Kidney (tissue), 14 donors: Measurements from ENCODE around the gene PKNOX2. TPM values are rescaled to one million over a fixed set of nuclear protein-coding genes. Genes with fewer than 3 reads are reported as not detected.

ENCODE experiments used
- DNase-seq, 5 donors: peaks; one replicate each; pipeline ENCODE4 v3.0.0-alpha.2; 2013 to 2020
- FAIRE-seq: peaks from 2 replicates; lab custom pipeline; 2012; peaks lifted over from hg19 to GRCh38; lab: Jason Lieb, UNC
- H3K27ac ChIP-seq, 2 donors: one replicate each; pipeline ENCODE4 v1.7.0; 2013; ENCODE audit warnings: low read depth in 2 of 2, low read length in 2 of 2, inconsistent platforms in 1 of 2
- H3K27me3 ChIP-seq: one replicate; pipeline ENCODE4 v1.7.1; 2013; ENCODE audit warnings: low read length, inconsistent platforms; ENCODE audit not compliant: control insufficient read depth, insufficient read depth
- H3K36me3 ChIP-seq, 3 donors: one replicate each; pipeline versions ENCODE4 v1.7.0 to v1.7.1; 2013; ENCODE audit warnings: low read length in 3 of 3, control low read depth in 1 of 3, inconsistent platforms in 1 of 3; ENCODE audit not compliant: insufficient read depth in 3 of 3, control insufficient read depth in 2 of 3
- H3K4me1 ChIP-seq, 3 donors: one replicate each; pipeline versions ENCODE4 v1.7.0 to v1.7.1; 2013; ENCODE audit warnings: low read length in 3 of 3, inconsistent platforms in 1 of 3, low read depth in 1 of 3; ENCODE audit not compliant: control insufficient read depth in 2 of 3, insufficient read depth in 2 of 3
- H3K4me3 ChIP-seq, 3 donors: one replicate each; pipeline versions ENCODE4 v1.7.0 to v1.8.1; 2013; ENCODE audit warnings: low read length in 3 of 3, control low read depth in 1 of 3, inconsistent platforms in 1 of 3
- H3K9ac ChIP-seq, 3 donors: one replicate each; pipeline versions ENCODE4 v1.7.0 to v1.7.1; 2013; ENCODE audit warnings: low read length in 3 of 3, control low read depth in 1 of 3, inconsistent platforms in 1 of 3
- H3K9me3 ChIP-seq, 3 donors: one replicate each; pipeline versions ENCODE4 v1.7.0 to v1.7.1; 2013; ENCODE audit warnings: low read length in 3 of 3, control low read depth in 1 of 3, inconsistent platforms in 1 of 3; ENCODE audit not compliant: control insufficient read depth in 2 of 3, insufficient read depth in 1 of 3
- intact Hi-C: fragments of 100-400 bp; cut with DNase I; formaldehyde crosslinking; loops from one replicate; pipeline ENCODE4 v1.11.1; 2022
- polyA plus RNA-seq: library from polyadenylated mRNA; stranded (reverse); fragments of 350-450 nt; fragmentation: Illumina TruSeq; extraction: RNeasy Lipid Tissue Mini Kit (QIAGEN cat#74804); gene quantifications from one replicate; pipeline ENCODE4 v1.2.3, GENCODE V29; 2014; ENCODE audit warnings: low read depth, low replicate concordance; ENCODE audit not compliant: insufficient read depth
- total RNA-seq: library from RNA; stranded (reverse); fragmentation: NEBNext Ultra II Directional; extraction: Animal tissue kit (Norgen Biotek cat#: 25700); gene quantifications from one replicate; pipeline ENCODE4 v1.2.1, GENCODE V29; 2021
- TF ChIP-seq, protein P1 (sequence below): IDR thresholded peaks from 3 replicates; pipeline ENCODE4 v1.5.1; 2012; ENCODE audit warnings: mild to moderate bottlenecking, moderate library complexity, borderline replicate concordance; ENCODE audit not compliant: insufficient read depth; ENCODE audit errors: extremely low read depth
- donor health status: control.
- donor health status: control.
- donor health status: control.
- donor health status: control.
- donor health status: control.
- donor health status: DM: yes; HTN: yes; CAD: no.
- donor health status: Normal renal cell carcinoma (clear cell type).

Gene PKNOX2
- total and polyA plus RNA-seq, 2 donors from 2014 or later: 1.5 to 6.0 TPM

GRCh38 chr11:125359130-125359529 lies 194.6 kb downstream of the PKNOX2 start:
- no peaks in the 10 kb centered on the region for H3K9me3 ChIP-seq
- intact Hi-C loops: no loop called here
- H3K4me3 ChIP-seq: no peak overlapping the region
- H3K36me3 ChIP-seq: no peaks in the 10 kb centered on the region
- no peak overlapping the region for H3K9ac ChIP-seq
- no peak for FAIRE-seq
- H3K27ac ChIP-seq: no peak overlapping the region
- H3K27me3 ChIP-seq: no peaks in the 10 kb centered on the region
- TF ChIP-seq, protein P1, sequence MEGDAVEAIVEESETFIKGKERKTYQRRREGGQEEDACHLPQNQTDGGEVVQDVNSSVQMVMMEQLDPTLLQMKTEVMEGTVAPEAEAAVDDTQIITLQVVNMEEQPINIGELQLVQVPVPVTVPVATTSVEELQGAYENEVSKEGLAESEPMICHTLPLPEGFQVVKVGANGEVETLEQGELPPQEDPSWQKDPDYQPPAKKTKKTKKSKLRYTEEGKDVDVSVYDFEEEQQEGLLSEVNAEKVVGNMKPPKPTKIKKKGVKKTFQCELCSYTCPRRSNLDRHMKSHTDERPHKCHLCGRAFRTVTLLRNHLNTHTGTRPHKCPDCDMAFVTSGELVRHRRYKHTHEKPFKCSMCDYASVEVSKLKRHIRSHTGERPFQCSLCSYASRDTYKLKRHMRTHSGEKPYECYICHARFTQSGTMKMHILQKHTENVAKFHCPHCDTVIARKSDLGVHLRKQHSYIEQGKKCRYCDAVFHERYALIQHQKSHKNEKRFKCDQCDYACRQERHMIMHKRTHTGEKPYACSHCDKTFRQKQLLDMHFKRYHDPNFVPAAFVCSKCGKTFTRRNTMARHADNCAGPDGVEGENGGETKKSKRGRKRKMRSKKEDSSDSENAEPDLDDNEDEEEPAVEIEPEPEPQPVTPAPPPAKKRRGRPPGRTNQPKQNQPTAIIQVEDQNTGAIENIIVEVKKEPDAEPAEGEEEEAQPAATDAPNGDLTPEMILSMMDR: no peak
- peak in 1 of 5 donors; percentile 28 for DNase-seq
- H3K4me1 ChIP-seq: no peaks in the 10 kb centered on the region

- DNase-seq (no peak), FAIRE-seq (no peak)
- no peak overlapping the region for H3K9ac ChIP-seq
- intact Hi-C loops: no loop called here
- TF ChIP-seq, protein P1: no peak
- H3K36me3 ChIP-seq: no peaks in the 10 kb centered on the region
- no peak overlapping the region for H3K4me3 ChIP-seq
- no peaks in the 10 kb centered on the region for H3K27me3 ChIP-seq
- no peaks in the 10 kb centered on the region for H3K4me1 ChIP-seq
- no peaks in the 10 kb centered on the region for H3K9me3 ChIP-seq
- no peak overlapping the region for H3K27ac ChIP-seq
Observed at GRCh38 chr11:125360066-125360465, 195.5 kb downstream of the PKNOX2 start.

DNA sequence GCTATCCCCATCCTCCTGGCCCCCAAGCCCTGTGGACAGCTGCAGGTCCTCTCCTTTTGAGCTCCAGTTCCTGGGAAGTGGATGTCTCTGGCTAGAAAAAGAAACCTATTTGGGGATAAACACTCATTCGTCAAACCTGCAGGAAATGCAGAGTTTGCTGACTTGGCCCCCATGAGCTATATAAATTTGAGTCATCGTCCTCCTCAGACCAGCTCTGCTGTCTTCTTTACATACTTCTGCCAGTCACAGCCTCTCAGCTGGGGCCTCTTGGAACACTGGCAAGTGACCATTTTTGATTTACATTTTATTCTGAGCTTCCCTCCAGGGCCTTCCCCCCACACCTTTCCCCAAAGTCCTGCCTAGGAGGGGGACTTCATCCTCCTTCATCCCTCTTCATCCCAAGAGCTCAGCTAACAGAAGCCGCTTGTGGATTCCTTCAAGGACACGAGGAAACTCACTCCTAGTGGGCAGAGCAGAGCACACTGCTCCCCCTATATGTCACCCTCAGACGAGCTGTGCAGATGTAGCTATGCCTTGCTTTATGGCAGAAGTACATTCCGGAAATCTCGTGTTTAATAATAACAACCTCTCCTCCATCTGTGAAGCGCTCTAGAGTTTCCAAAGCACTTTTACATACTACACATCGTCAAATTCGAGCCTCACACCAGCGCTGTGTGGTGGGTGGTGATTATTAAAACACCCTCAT lies 199.7 kb downstream of the PKNOX2 start:
- no peaks in the 10 kb centered on the region for H3K27me3 ChIP-seq
- DNase-seq (peak in 1 of 5 donors; percentile 29), FAIRE-seq (no peak)
- H3K9me3 ChIP-seq: no peaks in the 10 kb centered on the region
- no peak overlapping the region for H3K4me3 ChIP-seq
- H3K9ac ChIP-seq: no peak overlapping the region
- H3K36me3 ChIP-seq: no peaks in the 10 kb centered on the region
- H3K4me1 ChIP-seq: no peaks in the 10 kb centered on the region
- TF ChIP-seq, protein P1: no peak
- H3K27ac ChIP-seq: no peak overlapping the region
- intact Hi-C loops: no loop called here
